Activated B cell treated with CpG ODN at 0.5 μM for 24 hours (primary cell): ENCODE measurements around the gene NPEPL1. TPM values are rescaled to one million over a fixed set of nuclear protein-coding genes. Genes with fewer than 3 reads are reported as not detected.

Experiments used
- ATAC-seq: fragments of 200-7000 bp; cut with Tn5 transposase; one replicate; pipeline ENCODE4 v1.10.0; 2021; ENCODE audit warnings: low read depth, mild to moderate bottlenecking, moderate library complexity
- CTCF ChIA-PET: fragments of 350-600 bp; sonication (Branson Sonifier 250); formaldehyde crosslinking; loops from one replicate; lab custom pipeline; 2021; ENCODE audit warnings: antibody characterized with exemption; lab: Charles Lee
- POLR2A ChIA-PET: fragments of 350-600 bp; sonication (Branson Sonifier 250); formaldehyde crosslinking; loops from one replicate; lab custom pipeline; 2021; ENCODE audit warnings: antibody characterized with exemption; lab: Charles Lee
- DNase-seq: peaks from one replicate; pipeline ENCODE4 v3.0.0; 2022
- H3K27ac Mint-ChIP-seq: one replicate; pipeline ENCODE4 v1.8.0; 2020; ENCODE audit warnings: mixed read lengths
- H3K27me3 Mint-ChIP-seq: one replicate; pipeline ENCODE4 v1.8.0; 2021; ENCODE audit warnings: mixed read lengths
- H3K36me3 Mint-ChIP-seq: one replicate; pipeline ENCODE4 v1.8.0; 2021; ENCODE audit warnings: low read depth, mixed read lengths
- H3K4me1 Mint-ChIP-seq: one replicate; pipeline ENCODE4 v1.8.0; 2021; ENCODE audit warnings: mixed read lengths
- H3K4me3 Mint-ChIP-seq: one replicate; pipeline ENCODE4 v1.8.0; 2020; ENCODE audit warnings: mild to moderate bottlenecking, mixed read lengths
- H3K9me3 Mint-ChIP-seq: one replicate; pipeline ENCODE4 v1.8.0; 2020; ENCODE audit warnings: mixed read lengths
- intact Hi-C: fragments of 100-400 bp; cut with micrococcal nuclease; formaldehyde crosslinking; loops from one replicate; pipeline ENCODE4 v1.15.1; 2024
- total RNA-seq: library from RNA; stranded (reverse); gene quantifications from 2 replicates; pipeline ENCODE4 v1.2.3, GENCODE V29; 2022
- TF ChIP-seq, protein P1 (sequence below): fragments of 200-600 bp; IDR thresholded peaks from one replicate; pipeline ENCODE4 v1.8.0; 2022; ENCODE audit warnings: antibody characterized with exemption, mild to moderate bottlenecking

Gene NPEPL1
- total RNA-seq, 1 donor from 2014 or later = 21.5 TPM

DNA sequence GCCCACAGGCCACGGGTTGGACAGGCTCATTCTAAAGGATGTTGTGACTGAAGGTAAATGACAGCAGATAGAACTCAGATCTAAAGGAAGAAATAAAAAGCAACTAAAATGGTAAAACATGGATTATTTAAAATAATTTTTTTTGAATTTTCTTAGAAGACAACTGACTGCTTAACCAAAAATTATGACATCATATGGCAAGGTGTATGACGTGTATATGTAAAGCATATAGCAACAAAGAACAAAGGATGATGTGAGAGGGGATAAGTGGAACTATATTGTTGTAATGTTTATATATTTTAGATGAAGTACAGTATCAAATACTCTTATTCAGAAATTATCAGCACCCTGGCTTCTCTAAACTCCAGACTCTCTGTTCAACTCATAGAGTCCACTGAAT, 38.6 kb downstream of the NPEPL1 start:
- intact Hi-C loops = no loop called here
- ATAC-seq = no peak
- Mint-ChIP-seq H3K36me3 (no peaks in the 10 kb centered on the region), H3K4me1 (no peaks in the 10 kb centered on the region), H3K4me3 (no peak overlapping the region), H3K27me3 (peaks cover 32% of the 10 kb centered on the region), H3K27ac (no peak overlapping the region), H3K9me3 (peaks cover 5% of the 10 kb centered on the region)
- TF ChIP-seq, protein P1, sequence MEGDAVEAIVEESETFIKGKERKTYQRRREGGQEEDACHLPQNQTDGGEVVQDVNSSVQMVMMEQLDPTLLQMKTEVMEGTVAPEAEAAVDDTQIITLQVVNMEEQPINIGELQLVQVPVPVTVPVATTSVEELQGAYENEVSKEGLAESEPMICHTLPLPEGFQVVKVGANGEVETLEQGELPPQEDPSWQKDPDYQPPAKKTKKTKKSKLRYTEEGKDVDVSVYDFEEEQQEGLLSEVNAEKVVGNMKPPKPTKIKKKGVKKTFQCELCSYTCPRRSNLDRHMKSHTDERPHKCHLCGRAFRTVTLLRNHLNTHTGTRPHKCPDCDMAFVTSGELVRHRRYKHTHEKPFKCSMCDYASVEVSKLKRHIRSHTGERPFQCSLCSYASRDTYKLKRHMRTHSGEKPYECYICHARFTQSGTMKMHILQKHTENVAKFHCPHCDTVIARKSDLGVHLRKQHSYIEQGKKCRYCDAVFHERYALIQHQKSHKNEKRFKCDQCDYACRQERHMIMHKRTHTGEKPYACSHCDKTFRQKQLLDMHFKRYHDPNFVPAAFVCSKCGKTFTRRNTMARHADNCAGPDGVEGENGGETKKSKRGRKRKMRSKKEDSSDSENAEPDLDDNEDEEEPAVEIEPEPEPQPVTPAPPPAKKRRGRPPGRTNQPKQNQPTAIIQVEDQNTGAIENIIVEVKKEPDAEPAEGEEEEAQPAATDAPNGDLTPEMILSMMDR = no peak
- ChIA-PET CTCF (no interaction called here), POLR2A (no interaction called here)
- DNase-seq = no peak

DNA sequence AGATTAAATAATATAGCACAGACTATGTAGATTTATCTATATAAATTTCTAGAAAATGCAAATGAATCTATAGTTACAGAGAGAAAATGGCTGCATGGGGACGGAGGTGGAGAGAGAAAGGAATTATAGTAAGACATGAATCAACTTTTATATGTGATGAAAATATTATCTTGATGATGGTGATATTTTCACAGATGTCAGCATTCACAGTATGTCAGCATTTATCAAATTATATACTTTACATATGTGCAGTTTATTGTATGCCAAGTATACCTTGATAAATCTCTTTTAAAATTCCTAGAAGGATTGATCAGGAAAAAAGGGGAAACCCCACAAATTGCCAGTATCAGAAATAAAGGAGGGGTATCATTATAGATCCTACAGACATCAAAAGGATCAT, 44.6 kb downstream of the NPEPL1 start:
- ChIA-PET POLR2A (no interaction called here), CTCF (no interaction called here)
- Mint-ChIP-seq H3K27me3 (peaks cover 17% of the 10 kb centered on the region), H3K4me1 (no peaks in the 10 kb centered on the region), H3K27ac (no peak overlapping the region), H3K36me3 (no peaks in the 10 kb centered on the region), H3K4me3 (no peak overlapping the region), H3K9me3 (peaks cover 2% of the 10 kb centered on the region)
- intact Hi-C loops = no loop called here
- TF ChIP-seq, protein P1 = no peak
- no peak for ATAC-seq
- DNase-seq = no peak

DNA sequence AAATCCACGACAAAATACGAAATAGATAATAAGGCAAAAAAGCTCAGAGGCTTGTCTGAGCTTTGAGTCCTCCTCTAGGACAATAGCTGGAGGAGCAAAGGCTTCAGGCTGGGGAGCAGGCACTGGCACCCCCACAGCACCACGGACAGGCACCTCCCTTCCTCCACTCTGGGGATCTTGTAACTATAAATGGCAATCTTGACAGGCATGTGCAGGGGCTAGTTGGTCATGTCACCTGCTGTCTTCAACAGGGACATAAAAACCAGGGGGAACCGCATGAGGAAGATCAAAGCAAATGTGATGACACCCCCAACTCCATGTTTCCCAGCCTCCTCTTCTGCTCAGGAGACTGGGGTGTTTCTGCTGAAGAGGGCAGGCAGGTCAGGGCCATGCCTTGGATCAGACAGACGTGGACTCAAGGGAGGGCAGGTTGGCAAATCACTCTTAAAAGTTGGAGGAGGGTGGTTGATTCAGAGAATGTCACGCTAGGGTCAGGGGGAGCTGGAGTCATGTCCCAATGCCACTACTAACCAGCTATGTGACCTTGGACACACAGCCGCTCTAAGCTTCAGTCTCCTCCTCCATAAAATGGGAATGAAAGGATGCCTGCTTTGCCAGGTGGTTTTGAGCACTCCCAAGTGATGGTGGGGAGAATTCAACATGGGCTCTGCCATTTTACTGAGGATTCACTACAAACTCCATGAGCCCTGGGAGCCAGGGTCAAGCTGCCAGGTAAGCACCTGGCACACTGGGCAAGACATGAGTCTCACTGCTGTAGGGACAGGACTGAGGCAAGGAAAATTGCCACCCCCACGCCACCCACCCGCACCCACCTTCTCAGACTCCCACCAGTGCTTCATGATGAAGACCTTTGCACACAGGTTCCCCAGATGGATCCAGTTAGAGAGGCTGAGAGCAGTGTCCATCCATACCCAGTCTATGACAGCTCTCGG, 48.0 kb downstream of the NPEPL1 start:
- Mint-ChIP-seq H3K4me3 (no peak overlapping the region), H3K9me3 (peaks cover 2% of the 10 kb centered on the region), H3K36me3 (no peaks in the 10 kb centered on the region), H3K27ac (no peak overlapping the region), H3K4me1 (no peaks in the 10 kb centered on the region), H3K27me3 (peaks cover 12% of the 10 kb centered on the region)
- POLR2A ChIA-PET = no interaction called here
- ATAC-seq (no peak), DNase-seq (no peak)
- TF ChIP-seq, protein P1 = no peak
- intact Hi-C loops = no loop called here
- CTCF ChIA-PET = no interaction called here

DNA sequence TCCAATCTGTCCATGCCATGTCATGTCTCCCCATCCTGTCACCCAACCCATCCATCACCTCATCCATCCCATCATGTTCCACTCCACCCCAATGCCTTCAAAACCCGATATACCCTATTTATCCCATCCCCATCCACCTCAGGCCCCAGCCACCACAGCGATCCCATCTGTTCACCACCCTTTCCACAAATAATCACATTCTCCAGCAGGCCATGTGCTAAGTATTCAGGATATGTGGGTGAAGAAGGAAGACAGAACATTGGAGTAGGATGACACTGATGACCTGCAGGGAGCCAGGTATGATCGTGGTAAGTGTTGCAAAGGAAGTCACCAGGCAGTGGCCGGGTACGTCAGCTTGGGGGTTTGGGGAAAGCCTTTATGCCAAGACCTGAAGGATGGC, 48.8 kb downstream of the NPEPL1 start:
- no peaks in the 10 kb centered on the region for H3K4me1 Mint-ChIP-seq
- DNase-seq = no peak
- no peak overlapping the region for H3K4me3 Mint-ChIP-seq
- no peak for ATAC-seq
- H3K27me3 Mint-ChIP-seq = peaks cover 14% of the 10 kb centered on the region
- peaks cover 2% of the 10 kb centered on the region for H3K9me3 Mint-ChIP-seq
- ChIA-PET POLR2A (no interaction called here), CTCF (no interaction called here)
- intact Hi-C loops = no loop called here
- TF ChIP-seq, protein P1 = no peak
- no peak overlapping the region for H3K27ac Mint-ChIP-seq
- H3K36me3 Mint-ChIP-seq = no peaks in the 10 kb centered on the region

DNA sequence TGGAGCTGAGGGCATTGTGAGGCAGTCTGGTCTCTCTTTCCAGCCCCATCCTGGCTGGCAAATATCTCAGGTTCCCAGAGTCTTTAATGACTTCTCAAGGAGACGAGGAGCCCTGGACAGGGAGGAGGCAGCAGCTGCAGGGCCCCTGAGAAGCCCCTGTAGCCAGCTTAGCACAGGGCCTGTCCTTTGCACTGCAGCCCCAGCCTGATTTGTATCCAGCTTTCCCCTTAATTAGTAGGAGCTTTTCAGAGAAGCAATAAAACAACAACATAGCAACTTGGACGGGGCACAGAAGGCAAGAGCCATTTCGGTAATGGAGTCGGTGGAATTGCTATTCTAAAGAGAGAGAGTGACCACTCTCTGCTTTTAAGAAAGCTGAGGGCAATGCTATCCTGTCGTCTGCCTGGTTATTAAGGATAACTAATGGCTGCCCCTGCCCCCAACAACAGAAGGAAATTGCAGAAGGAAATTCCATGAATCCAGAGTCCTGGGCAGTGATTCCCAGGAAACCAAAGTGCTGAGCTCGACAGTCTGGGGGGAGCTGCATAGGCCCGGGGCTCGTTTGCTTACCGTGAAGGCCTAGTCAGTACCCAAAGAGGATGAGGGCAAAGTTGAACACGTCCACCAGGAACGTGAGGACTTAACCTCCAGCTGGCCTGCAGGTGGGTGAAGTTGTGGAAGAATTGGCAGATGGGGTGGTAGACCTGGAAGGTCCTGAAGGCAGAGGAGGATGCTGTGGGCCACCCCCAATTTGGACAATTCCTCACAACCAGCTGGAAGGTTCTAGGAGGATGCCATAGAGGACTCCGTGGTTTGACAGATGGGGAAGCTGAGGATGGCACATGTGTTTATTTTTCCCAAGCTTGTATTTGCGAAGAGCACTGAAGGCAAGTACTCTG, 50.3 kb downstream of the NPEPL1 start:
- no peak overlapping the region for H3K27ac Mint-ChIP-seq
- H3K4me1 Mint-ChIP-seq = no peaks in the 10 kb centered on the region
- ChIA-PET CTCF (no interaction called here), POLR2A (no interaction called here)
- peaks cover 14% of the 10 kb centered on the region for H3K27me3 Mint-ChIP-seq
- intact Hi-C loops = no loop called here
- H3K4me3 Mint-ChIP-seq = no peak overlapping the region
- H3K9me3 Mint-ChIP-seq = peaks cover 2% of the 10 kb centered on the region
- ATAC-seq (no peak), DNase-seq (no peak)
- TF ChIP-seq, protein P1 = no peak
- no peaks in the 10 kb centered on the region for H3K36me3 Mint-ChIP-seq
